GM12878 (cell line): ENCODE data around the gene RAD51B. TPM values are rescaled to one million over a fixed set of nuclear protein-coding genes. Genes with fewer than 3 reads are reported as not detected.

Experiments
- CHD2 ChIP-seq: IDR thresholded peaks from 2 replicates; pipeline ENCODE4 v1.6.1; 2011; ENCODE audit warnings: low read depth, low read length, improper control_type of control experiment, borderline replicate concordance
- HDAC6 ChIP-seq: fragments of 200-600 bp; sonication (generic); IDR thresholded peaks from one replicate; pipeline ENCODE4 v1.8.0; 2017; ENCODE audit warnings: antibody characterized with exemption; ENCODE audit not compliant: unreplicated experiment
- KAT2A ChIP-seq: conservative IDR thresholded peaks from 2 replicates; pipeline ENCODE4 v1.6.1; 2011; ENCODE audit warnings: low read depth, low read length; ENCODE audit not compliant: control insufficient read depth
- NRF1 ChIP-seq: conservative IDR thresholded peaks from 2 replicates; pipeline ENCODE4 v1.6.1; 2011; ENCODE audit warnings: mild to moderate bottlenecking, low read depth, low read length, improper control_type of control experiment
- RBBP5 ChIP-seq: fragments of 200-600 bp; sonication (generic); conservative IDR thresholded peaks from 2 replicates; pipeline ENCODE4 v1.6.1; 2016
- RCOR1 ChIP-seq: conservative IDR thresholded peaks from 2 replicates; pipeline ENCODE4 v1.6.1; 2012; ENCODE audit warnings: low read depth, low read length, improper control_type of control experiment
- RFX5 ChIP-seq: IDR thresholded peaks from 2 replicates; pipeline ENCODE4 v1.6.1; 2011; ENCODE audit warnings: low read depth, low read length, improper control_type of control experiment
- SMC3 ChIP-seq: IDR thresholded peaks from 2 replicates; pipeline ENCODE4 v1.6.1; 2011; ENCODE audit warnings: low read length, improper control_type of control experiment, borderline replicate concordance
- SREBF1 ChIP-seq: IDR thresholded peaks from 2 replicates; pipeline ENCODE4 v1.6.1; 2012; ENCODE audit warnings: mild to moderate bottlenecking, low read length
- SUZ12 ChIP-seq: fragments of 200-600 bp; sonication (generic); IDR thresholded peaks from one replicate; pipeline ENCODE4 v1.6.1; 2018; ENCODE audit warnings: antibody characterized with exemption, mild to moderate bottlenecking; ENCODE audit not compliant: unreplicated experiment
- TARDBP ChIP-seq: IDR thresholded peaks from 2 replicates; pipeline ENCODE4 v1.6.1; 2016; ENCODE audit warnings: borderline replicate concordance
- WRNIP1 ChIP-seq: IDR thresholded peaks from 2 replicates; pipeline ENCODE4 v1.6.1; 2011; ENCODE audit warnings: low read depth, low read length, improper control_type of control experiment, borderline replicate concordance
- ZBED1 ChIP-seq: IDR thresholded peaks from 2 replicates; pipeline ENCODE4 v1.6.1; 2016; ENCODE audit warnings: borderline replicate concordance
- ZNF274 ChIP-seq: IDR thresholded peaks from one replicate; pipeline ENCODE4 v1.8.0; 2011; ENCODE audit not compliant: insufficient read length, insufficient read depth
- ZNF384 ChIP-seq: IDR thresholded peaks from 2 replicates; pipeline ENCODE4 v1.6.1; 2012; ENCODE audit warnings: low read depth, mild to moderate bottlenecking, low read length, improper control_type of control experiment, borderline replicate concordance
- polyA plus RNA-seq, 11 experiments: library from polyadenylated mRNA; depleted of rRNA in 4 of 11; unstranded in 6 of 11; stranded (reverse) in 5 of 11; fragments of >200 nt; fragmentation: Nextera tagmentation in 4 of 11; fragmentation: Illumina TruSeq in 1 of 11; extraction: Ambion mirVana in 4 of 11; extraction: Trizol in 1 of 11; gene quantifications; 1 replicate in 1 of 11; 2 replicates in 10 of 11; pipeline versions ENCODE4 v1.2.1 to v1.2.3, GENCODE V29; 2011 to 2016; ENCODE audit warnings: inconsistent platforms in 2 of 11, missing spikeins in 2 of 11, low read depth in 1 of 11
- total RNA-seq, 4 experiments: library from RNA; depleted of rRNA in 3 of 4; stranded (reverse); fragments of >200 nt in 3 of 4; fragmentation: Illumina TruSeq in 1 of 4; extraction: Trizol in 1 of 4; gene quantifications; 2 replicates each; pipeline versions ENCODE4 v1.2.1 to v1.2.3, GENCODE V29; 2013 to 2021
- TF ChIP-seq, protein P1 (sequence below): IDR thresholded peaks from 2 replicates; pipeline ENCODE4 v1.6.1; 2012; ENCODE audit warnings: low read length, inconsistent platforms
- TF ChIP-seq, protein P2 (sequence below): IDR thresholded peaks from 2 replicates; pipeline ENCODE4 v1.6.1; 2011; ENCODE audit warnings: borderline replicate concordance, low read depth, mild to moderate bottlenecking, moderate library complexity, mixed read lengths, low read length; ENCODE audit not compliant: insufficient read depth; ENCODE audit errors: extremely low read length
- TF ChIP-seq, protein P3 (sequence below): fragments of 450-650 bp; IDR thresholded peaks from 2 replicates; pipeline ENCODE4 v1.6.1; 2018; ENCODE audit warnings: borderline replicate concordance, mild to moderate bottlenecking; ENCODE audit not compliant: partially characterized antibody
- TF ChIP-seq, protein P4 (sequence below): IDR thresholded peaks from 2 replicates; pipeline ENCODE4 v1.6.1; 2012; ENCODE audit warnings: low read depth, low read length, improper control_type of control experiment
- TF ChIP-seq, protein P5 (sequence below): fragments of 450-650 bp; IDR thresholded peaks from 2 replicates; pipeline ENCODE4 v1.6.1; 2017; ENCODE audit warnings: borderline replicate concordance
- TF ChIP-seq, protein P6 (sequence below): IDR thresholded peaks from 2 replicates; pipeline ENCODE4 v1.6.1; 2012; ENCODE audit warnings: low read depth, low read length, improper control_type of control experiment

The RAD51B gene
- total and polyA plus RNA-seq, 10 of the 15 experiments (the other 5 are each of a cell fraction or from before 2014, with no cell fraction given) = 9.8 to 26.8 (median 21.3) TPM

DNA sequence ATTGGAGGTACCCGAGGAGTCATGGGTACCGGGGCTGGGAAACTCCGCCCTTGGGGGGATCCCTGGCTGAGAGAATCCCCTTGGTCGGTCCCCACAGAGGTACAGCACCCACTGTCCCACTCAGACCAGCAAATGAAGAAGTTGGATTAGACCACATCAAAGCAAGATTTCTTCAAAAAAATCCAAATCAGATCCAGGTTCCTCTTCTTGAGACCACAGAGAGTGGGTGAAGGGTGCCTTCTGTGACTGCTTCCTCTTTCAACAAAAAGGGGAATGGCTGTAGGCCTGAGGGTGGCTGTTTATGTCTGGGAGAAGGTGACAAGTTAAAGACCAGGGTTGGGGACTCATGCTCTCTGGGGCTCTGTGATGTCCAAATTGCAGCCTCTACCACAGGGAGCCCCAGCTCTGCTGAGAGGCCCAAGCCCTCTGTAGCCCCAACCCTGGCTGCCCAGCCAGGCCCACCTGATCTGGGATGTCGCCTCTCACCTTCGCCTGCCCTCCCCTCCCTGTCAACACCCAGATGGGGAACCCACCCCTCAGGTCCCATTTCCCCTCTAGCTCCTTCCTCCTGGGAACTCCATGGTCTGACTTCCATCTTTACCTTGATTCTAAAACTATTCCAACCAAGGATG lies 922.4 kb downstream of the RAD51B start (continued):
- TF ChIP-seq KAT2A (no peak), CHD2 (no peak; the same call in 1 of the 2 replicates), RCOR1 (peak; percentile 94), HDAC6 (no peak), NRF1 (no peak), WRNIP1 (no peak), SREBF1 (no peak), TARDBP (no peak), ZBED1 (peak; percentile 81; the same call in 1 of the 2 replicates), SUZ12 (no peak), ZNF274 (no peak), ZNF384 (peak; percentile 84), RBBP5 (no peak), RFX5 (no peak), SMC3 (no peak; the same call in 1 of the 2 replicates)
- TF ChIP-seq, protein P1, sequence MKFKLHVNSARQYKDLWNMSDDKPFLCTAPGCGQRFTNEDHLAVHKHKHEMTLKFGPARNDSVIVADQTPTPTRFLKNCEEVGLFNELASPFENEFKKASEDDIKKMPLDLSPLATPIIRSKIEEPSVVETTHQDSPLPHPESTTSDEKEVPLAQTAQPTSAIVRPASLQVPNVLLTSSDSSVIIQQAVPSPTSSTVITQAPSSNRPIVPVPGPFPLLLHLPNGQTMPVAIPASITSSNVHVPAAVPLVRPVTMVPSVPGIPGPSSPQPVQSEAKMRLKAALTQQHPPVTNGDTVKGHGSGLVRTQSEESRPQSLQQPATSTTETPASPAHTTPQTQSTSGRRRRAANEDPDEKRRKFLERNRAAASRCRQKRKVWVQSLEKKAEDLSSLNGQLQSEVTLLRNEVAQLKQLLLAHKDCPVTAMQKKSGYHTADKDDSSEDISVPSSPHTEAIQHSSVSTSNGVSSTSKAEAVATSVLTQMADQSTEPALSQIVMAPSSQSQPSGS = peak; percentile 93
- TF ChIP-seq, protein P2, sequence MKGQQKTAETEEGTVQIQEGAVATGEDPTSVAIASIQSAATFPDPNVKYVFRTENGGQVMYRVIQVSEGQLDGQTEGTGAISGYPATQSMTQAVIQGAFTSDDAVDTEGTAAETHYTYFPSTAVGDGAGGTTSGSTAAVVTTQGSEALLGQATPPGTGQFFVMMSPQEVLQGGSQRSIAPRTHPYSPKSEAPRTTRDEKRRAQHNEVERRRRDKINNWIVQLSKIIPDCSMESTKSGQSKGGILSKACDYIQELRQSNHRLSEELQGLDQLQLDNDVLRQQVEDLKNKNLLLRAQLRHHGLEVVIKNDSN = no peak
- TF ChIP-seq, protein P3, sequence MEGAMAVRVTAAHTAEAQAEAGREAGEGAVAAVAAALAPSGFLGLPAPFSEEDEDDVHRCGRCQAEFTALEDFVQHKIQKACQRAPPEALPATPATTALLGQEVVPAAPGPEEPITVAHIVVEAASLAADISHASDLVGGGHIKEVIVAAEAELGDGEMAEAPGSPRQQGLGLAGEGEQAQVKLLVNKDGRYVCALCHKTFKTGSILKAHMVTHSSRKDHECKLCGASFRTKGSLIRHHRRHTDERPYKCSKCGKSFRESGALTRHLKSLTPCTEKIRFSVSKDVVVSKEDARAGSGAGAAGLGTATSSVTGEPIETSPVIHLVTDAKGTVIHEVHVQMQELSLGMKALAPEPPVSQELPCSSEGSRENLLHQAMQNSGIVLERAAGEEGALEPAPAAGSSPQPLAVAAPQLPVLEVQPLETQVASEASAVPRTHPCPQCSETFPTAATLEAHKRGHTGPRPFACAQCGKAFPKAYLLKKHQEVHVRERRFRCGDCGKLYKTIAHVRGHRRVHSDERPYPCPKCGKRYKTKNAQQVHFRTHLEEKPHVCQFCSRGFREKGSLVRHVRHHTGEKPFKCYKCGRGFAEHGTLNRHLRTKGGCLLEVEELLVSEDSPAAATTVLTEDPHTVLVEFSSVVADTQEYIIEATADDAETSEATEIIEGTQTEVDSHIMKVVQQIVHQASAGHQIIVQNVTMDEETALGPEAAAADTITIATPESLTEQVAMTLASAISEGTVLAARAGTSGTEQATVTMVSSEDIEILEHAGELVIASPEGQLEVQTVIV = no peak
- TF ChIP-seq, protein P4, sequence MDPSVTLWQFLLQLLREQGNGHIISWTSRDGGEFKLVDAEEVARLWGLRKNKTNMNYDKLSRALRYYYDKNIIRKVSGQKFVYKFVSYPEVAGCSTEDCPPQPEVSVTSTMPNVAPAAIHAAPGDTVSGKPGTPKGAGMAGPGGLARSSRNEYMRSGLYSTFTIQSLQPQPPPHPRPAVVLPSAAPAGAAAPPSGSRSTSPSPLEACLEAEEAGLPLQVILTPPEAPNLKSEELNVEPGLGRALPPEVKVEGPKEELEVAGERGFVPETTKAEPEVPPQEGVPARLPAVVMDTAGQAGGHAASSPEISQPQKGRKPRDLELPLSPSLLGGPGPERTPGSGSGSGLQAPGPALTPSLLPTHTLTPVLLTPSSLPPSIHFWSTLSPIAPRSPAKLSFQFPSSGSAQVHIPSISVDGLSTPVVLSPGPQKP = no peak
- TF ChIP-seq, protein P5, sequence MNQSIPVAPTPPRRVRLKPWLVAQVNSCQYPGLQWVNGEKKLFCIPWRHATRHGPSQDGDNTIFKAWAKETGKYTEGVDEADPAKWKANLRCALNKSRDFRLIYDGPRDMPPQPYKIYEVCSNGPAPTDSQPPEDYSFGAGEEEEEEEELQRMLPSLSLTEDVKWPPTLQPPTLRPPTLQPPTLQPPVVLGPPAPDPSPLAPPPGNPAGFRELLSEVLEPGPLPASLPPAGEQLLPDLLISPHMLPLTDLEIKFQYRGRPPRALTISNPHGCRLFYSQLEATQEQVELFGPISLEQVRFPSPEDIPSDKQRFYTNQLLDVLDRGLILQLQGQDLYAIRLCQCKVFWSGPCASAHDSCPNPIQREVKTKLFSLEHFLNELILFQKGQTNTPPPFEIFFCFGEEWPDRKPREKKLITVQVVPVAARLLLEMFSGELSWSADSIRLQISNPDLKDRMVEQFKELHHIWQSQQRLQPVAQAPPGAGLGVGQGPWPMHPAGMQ = no peak
- TF ChIP-seq, protein P6, sequence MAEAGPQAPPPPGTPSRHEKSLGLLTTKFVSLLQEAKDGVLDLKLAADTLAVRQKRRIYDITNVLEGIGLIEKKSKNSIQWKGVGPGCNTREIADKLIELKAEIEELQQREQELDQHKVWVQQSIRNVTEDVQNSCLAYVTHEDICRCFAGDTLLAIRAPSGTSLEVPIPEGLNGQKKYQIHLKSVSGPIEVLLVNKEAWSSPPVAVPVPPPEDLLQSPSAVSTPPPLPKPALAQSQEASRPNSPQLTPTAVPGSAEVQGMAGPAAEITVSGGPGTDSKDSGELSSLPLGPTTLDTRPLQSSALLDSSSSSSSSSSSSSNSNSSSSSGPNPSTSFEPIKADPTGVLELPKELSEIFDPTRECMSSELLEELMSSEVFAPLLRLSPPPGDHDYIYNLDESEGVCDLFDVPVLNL = no peak
